Nephron (organoid): Measurements from ENCODE around the gene LLPH.

Source experiments
- H3K27ac Mint-ChIP-seq, 3 experiments: 2 replicates each; pipeline ENCODE4 v1.8.0; 2020; ENCODE audit warnings: mixed read lengths in 3 of 3, mild to moderate bottlenecking in 2 of 3, moderate library complexity in 1 of 3
- H3K27me3 Mint-ChIP-seq: 2 replicates; pipeline ENCODE4 v1.8.0; 2021; ENCODE audit warnings: low read depth, mild to moderate bottlenecking, moderate library complexity, mixed read lengths
- H3K36me3 Mint-ChIP-seq: 2 replicates; pipeline ENCODE4 v1.8.0; 2020; ENCODE audit warnings: low read depth, mixed read lengths
- H3K4me1 Mint-ChIP-seq: 2 replicates; pipeline ENCODE4 v1.8.0; 2020; ENCODE audit warnings: mixed read lengths
- H3K4me3 Mint-ChIP-seq, 3 experiments: 2 replicates each; pipeline ENCODE4 v1.8.0; 2020; ENCODE audit warnings: mild to moderate bottlenecking in 3 of 3, mixed read lengths in 3 of 3, moderate library complexity in 2 of 3
- H3K9me3 Mint-ChIP-seq: 2 replicates; pipeline ENCODE4 v1.8.0; 2020; ENCODE audit warnings: mixed read lengths
- TF ChIP-seq, protein P1 (sequence below), 3 experiments: fragments of 200-600 bp; sonication (generic); IDR thresholded peaks; one replicate each; pipeline ENCODE4 v1.5.0; 2021; ENCODE audit warnings: antibody characterized with exemption in 3 of 3; ENCODE audit not compliant: unreplicated experiment in 3 of 3

The LLPH gene

DNA sequence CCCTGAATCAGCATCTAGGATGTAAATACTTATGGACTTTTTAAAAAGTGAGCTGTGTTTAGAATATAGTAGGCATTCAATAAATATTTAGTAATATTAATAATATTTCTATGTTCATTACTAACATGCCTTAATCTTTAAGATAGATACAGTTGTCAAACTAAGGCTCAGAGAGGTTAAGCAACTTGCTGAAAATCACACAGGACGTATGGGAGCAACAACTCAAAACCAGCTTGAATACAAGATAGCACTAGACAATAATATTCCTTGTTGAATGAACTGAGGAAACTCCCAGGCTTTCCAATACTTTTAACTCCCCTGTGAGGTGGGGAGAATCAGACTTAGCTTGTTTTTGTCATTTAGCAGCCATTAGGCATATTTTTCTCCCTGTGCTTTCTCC lies 45.3 kb downstream of the LLPH start:
- Mint-ChIP-seq H3K9me3 (peaks cover 5% of the 10 kb centered on the region), H3K4me1 (peaks cover 17% of the 10 kb centered on the region), H3K27me3 (no peaks in the 10 kb centered on the region), H3K36me3 (no peaks in the 10 kb centered on the region), H3K4me3 (no peak overlapping the region), H3K27ac (no peak overlapping the region)
- TF ChIP-seq, protein P1, sequence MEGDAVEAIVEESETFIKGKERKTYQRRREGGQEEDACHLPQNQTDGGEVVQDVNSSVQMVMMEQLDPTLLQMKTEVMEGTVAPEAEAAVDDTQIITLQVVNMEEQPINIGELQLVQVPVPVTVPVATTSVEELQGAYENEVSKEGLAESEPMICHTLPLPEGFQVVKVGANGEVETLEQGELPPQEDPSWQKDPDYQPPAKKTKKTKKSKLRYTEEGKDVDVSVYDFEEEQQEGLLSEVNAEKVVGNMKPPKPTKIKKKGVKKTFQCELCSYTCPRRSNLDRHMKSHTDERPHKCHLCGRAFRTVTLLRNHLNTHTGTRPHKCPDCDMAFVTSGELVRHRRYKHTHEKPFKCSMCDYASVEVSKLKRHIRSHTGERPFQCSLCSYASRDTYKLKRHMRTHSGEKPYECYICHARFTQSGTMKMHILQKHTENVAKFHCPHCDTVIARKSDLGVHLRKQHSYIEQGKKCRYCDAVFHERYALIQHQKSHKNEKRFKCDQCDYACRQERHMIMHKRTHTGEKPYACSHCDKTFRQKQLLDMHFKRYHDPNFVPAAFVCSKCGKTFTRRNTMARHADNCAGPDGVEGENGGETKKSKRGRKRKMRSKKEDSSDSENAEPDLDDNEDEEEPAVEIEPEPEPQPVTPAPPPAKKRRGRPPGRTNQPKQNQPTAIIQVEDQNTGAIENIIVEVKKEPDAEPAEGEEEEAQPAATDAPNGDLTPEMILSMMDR (IDR thresholded peaks at IDR 0.05; ENCODE audit: unreplicated experiment in 3 of 3) = no peak

DNA sequence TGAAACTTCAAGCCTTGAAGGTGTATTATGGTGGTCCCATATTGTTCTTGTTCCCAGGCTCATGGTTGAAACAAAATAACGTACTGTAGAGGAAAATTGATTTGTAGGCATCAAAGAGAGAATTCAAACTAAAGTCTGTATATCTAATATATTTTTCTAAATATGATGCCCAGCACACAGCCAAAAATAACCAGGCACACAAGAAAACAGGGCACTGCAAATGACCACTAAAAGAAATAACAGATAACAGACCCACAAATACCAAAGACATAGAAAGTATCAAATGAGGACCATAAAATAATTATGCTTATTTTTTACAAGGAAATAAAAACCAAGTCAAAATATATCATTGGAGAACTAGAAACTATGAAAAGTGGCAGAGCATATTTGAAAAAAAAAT lies 46.8 kb downstream of the LLPH start:
- TF ChIP-seq, protein P1 (IDR thresholded peaks at IDR 0.05; ENCODE audit: unreplicated experiment in 3 of 3) = no peak
- Mint-ChIP-seq H3K4me1 (peaks cover 17% of the 10 kb centered on the region), H3K9me3 (peaks cover 5% of the 10 kb centered on the region), H3K27ac (no peak overlapping the region), H3K4me3 (no peak overlapping the region), H3K36me3 (no peaks in the 10 kb centered on the region), H3K27me3 (peaks cover 3% of the 10 kb centered on the region)

DNA sequence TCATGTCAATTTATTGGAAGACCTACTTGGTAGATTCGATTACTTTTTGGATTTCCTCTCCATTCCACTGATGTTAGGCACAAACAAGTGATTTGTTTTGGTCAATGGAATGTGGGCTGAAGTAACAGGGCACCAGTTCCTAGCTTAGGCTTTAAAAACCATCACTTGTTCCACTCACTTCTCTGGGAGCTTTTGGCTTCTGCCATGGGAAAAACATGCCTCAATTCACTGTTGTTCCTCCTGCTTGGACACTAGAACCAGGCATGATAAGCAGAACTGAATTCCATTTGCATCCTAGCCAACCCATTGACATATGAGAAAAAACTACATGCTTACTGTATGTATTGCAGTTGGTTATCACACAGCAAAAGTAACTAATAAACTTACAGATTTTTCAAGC lies 47.8 kb downstream of the LLPH start:
- H3K4me1 Mint-ChIP-seq = peaks cover 17% of the 10 kb centered on the region
- H3K36me3 Mint-ChIP-seq = no peaks in the 10 kb centered on the region
- H3K9me3 Mint-ChIP-seq = peaks cover 5% of the 10 kb centered on the region
- H3K27me3 Mint-ChIP-seq = peaks cover 3% of the 10 kb centered on the region
- H3K4me3 Mint-ChIP-seq = no peak overlapping the region
- H3K27ac Mint-ChIP-seq = no peak overlapping the region
- TF ChIP-seq, protein P1 (IDR thresholded peaks at IDR 0.05; ENCODE audit: unreplicated experiment in 3 of 3) = no peak

DNA sequence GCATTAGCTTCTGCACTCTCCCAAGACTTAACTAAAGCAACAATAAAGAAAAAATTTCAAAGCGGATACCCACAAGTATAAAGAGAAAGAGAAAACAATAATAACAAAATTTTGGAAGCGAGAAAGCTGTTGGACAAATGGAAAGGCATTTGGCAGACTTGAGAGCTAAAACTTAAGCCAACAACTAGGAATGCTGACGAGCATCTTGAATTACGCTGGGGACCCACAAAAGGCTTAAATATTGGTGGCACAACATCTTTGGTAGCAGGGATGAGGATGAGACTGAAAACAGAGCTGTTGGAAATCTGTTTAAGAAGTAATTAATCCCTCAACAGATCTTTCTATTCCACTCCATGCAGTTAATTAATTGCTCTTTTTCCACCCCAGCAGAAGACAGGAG lies 49.8 kb downstream of the LLPH start:
- Mint-ChIP-seq H3K9me3 (peaks cover 5% of the 10 kb centered on the region), H3K36me3 (no peaks in the 10 kb centered on the region)

DNA sequence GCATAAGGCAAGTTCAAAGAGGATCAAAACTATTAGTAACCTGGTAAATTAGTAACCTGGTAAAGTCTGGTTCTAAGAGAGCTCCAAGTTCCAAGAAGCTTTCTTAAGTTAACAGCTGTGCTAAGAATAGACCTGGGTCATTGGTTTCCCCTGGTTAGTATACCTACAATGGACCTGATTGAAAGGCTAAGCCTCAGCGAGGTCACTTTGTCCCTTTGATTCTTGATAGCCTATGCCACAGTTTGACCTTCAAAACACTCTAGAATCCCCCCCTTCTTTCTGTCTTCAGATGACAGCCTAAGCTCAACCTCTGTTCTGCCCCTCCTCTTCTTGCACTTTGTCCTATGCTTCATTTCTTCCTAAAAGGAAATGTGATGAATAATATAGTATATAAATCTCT lies 53.0 kb downstream of the LLPH start:
- no peak overlapping the region for H3K27ac Mint-ChIP-seq
- H3K27me3 Mint-ChIP-seq = peaks cover 3% of the 10 kb centered on the region
- H3K4me3 Mint-ChIP-seq = no peak overlapping the region
- peaks cover 3% of the 10 kb centered on the region for H3K9me3 Mint-ChIP-seq
- H3K4me1 Mint-ChIP-seq = peaks cover 9% of the 10 kb centered on the region
- TF ChIP-seq, protein P1 (IDR thresholded peaks at IDR 0.05; ENCODE audit: unreplicated experiment in 3 of 3) = no peak
- no peaks in the 10 kb centered on the region for H3K36me3 Mint-ChIP-seq

More for the DNA sequence above, 49.8 kb downstream of the LLPH start:
- Mint-ChIP-seq H3K27me3 (peaks cover 3% of the 10 kb centered on the region), H3K27ac (no peak overlapping the region), H3K4me3 (no peak overlapping the region), H3K4me1 (peaks cover 9% of the 10 kb centered on the region)
- TF ChIP-seq, protein P1 (IDR thresholded peaks at IDR 0.05; ENCODE audit: unreplicated experiment in 3 of 3) = no peak

DNA sequence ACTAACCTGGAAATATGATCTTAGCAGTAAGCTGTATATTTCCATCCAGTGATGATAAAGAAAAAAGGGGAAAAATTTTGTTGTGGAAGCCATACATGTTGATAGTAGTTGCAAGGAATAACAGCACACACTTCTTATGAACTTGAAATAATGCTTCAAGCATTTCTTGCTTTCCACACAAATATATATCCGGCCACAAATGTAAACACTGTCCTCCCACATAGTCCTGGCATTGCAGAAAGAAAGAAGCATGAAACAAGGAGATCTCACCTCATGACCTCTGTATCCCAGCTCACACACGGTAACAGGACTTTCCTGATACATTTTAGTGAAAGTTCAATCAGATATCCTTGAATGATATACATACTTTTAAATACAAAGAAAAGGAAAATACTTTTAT lies 56.0 kb downstream of the LLPH start:
- H3K27me3 Mint-ChIP-seq = no peaks in the 10 kb centered on the region
- no peak overlapping the region for H3K4me3 Mint-ChIP-seq
- peaks cover 4% of the 10 kb centered on the region for H3K4me1 Mint-ChIP-seq
- TF ChIP-seq, protein P1 (IDR thresholded peaks at IDR 0.05; ENCODE audit: unreplicated experiment in 3 of 3) = no peak
- H3K27ac Mint-ChIP-seq = no peak overlapping the region
- H3K36me3 Mint-ChIP-seq = no peaks in the 10 kb centered on the region
- no peaks in the 10 kb centered on the region for H3K9me3 Mint-ChIP-seq
